Activated CD4-positive, alpha-beta T cell treated with anti-CD3 and anti-CD28 coated beads, Interleukin-2, amount 10 ng/mL, durations not matched to agents 7 days and 5 days (primary cell): Measurements from ENCODE around the gene DHX34. TPM values are rescaled to one million over a fixed set of nuclear protein-coding genes. Genes with fewer than 3 reads are reported as not detected.
"Not testable (repeated sequence)": the region's sequence is repeated elsewhere in the genome, so short reads cannot be mapped to it uniquely, and the experiment has no call there.

Experiments
- CTCF ChIA-PET: fragments of 350-600 bp; sonication (Branson Sonifier 250); formaldehyde crosslinking; loops from one replicate; lab custom pipeline; 2021; ENCODE audit warnings: antibody characterized with exemption; lab: Charles Lee
- POLR2A ChIA-PET: fragments of 350-600 bp; sonication (Branson Sonifier 250); formaldehyde crosslinking; loops from one replicate; lab custom pipeline; 2021; ENCODE audit warnings: antibody characterized with exemption; lab: Charles Lee
- DNase-seq: peaks from one replicate; pipeline ENCODE4 v3.0.0-alpha.2; 2020
- H3K27ac Mint-ChIP-seq: one replicate; pipeline ENCODE4 v1.8.0; 2021; ENCODE audit warnings: mild to moderate bottlenecking, moderate library complexity, mixed read lengths
- H3K27me3 Mint-ChIP-seq: one replicate; pipeline ENCODE4 v1.8.0; 2021; ENCODE audit warnings: mixed read lengths
- H3K36me3 Mint-ChIP-seq: one replicate; pipeline ENCODE4 v1.8.0; 2021; ENCODE audit warnings: low read depth, mixed read lengths
- H3K4me1 Mint-ChIP-seq: one replicate; pipeline ENCODE4 v1.8.0; 2021; ENCODE audit warnings: mixed read lengths
- H3K4me3 Mint-ChIP-seq: one replicate; pipeline ENCODE4 v1.8.0; 2021; ENCODE audit warnings: mild to moderate bottlenecking, moderate library complexity, mixed read lengths
- H3K9me3 Mint-ChIP-seq: one replicate; pipeline ENCODE4 v1.8.0; 2021; ENCODE audit warnings: mixed read lengths
- total RNA-seq, 2 experiments: library from RNA; stranded (reverse); gene quantifications; one replicate each; pipeline ENCODE4 v1.2.3, GENCODE V29; 2021

DHX34 gene
- total RNA-seq, 2 experiments from 2014 or later, result 13.0 TPM

DNA sequence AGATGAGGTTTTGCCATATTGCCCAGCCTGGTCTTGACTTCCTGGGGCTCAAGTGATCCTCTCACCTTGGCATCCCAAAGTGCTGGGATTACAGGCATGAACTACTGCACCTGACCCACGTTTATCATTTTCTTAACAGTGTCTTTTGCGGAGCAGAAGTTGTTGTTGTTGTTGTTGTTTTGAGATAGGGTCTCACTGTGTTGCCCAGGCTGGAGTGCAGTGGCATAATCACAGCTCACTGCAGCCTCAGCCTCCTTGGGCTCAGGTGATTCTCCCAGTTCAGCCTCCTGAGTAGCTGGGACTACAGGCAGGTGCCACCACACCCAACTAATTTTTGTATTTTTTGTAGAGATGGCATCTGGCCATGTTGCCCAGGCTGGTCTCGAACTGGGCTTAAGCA lies 38.5 kb downstream of the DHX34 start:
- POLR2A ChIA-PET, DNase-seq, H3K36me3 Mint-ChIP-seq, H3K27me3 Mint-ChIP-seq, H3K27ac Mint-ChIP-seq, H3K9me3 Mint-ChIP-seq, H3K4me3 Mint-ChIP-seq, CTCF ChIA-PET: not testable (repeated sequence)
- H3K4me1 Mint-ChIP-seq, result peaks cover 13% of the 10 kb centered on the region

DNA sequence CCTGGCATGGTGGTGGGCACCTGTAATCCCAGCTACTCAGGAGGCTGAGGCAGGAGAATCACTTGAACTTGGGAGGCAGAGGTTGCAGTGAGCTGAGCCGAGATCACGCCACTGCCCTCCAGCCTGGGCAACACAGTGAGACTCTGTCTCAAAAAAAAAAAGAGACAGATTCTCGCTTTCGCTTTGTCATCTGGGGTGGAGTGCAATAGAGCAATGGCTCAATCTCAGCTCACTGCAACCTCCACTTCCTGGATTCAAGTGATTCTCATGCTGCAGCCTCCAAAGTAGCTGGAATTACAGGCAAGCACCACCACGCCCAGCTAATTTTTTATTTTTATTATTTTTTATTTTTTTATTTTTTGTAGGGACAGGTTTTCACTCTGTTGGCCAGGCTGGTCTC lies 39.6 kb downstream of the DHX34 start:
- DNase-seq, H3K36me3 Mint-ChIP-seq, H3K9me3 Mint-ChIP-seq, H3K27me3 Mint-ChIP-seq, H3K4me3 Mint-ChIP-seq, H3K4me1 Mint-ChIP-seq, H3K27ac Mint-ChIP-seq: not testable (repeated sequence)
- ChIA-PET POLR2A (interaction anchor here (0.7 kb wide), 1 partner anchor 11 kb away, joined by 3 read pairs; no protein-coding TSS in a partner anchor), CTCF (interaction anchor here (0.6 kb wide), 1 partner anchor 388 kb away, joined by 3 read pairs; no protein-coding TSS in a partner anchor)

DNA sequence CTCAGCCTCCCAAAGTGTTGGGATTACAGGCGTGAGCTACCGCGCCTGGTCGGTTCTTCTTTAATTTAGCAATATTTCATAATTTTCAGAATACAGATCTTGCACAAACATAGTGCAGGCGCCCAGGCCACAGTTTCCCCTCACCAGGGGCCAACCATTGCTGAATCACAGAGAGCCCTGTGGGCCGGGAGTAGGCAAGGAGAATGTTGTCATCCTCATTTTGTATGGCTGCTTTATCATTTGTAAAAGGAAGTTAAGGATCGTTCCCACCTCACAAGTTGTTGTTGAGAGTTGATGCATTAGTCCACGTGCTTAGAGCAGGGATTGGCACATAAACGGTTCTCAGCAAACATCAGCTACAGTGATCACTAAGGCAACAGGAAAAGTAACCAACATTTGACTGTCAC lies 40.0 kb downstream of the DHX34 start:
- no peak for DNase-seq
- Mint-ChIP-seq H3K9me3 (no peaks in the 10 kb centered on the region), H3K36me3 (no peaks in the 10 kb centered on the region), H3K4me1 (peaks cover 7% of the 10 kb centered on the region), H3K27me3 (peaks cover 8% of the 10 kb centered on the region), H3K27ac (no peak overlapping the region), H3K4me3 (no peak overlapping the region)
- ChIA-PET CTCF (interaction anchor here (0.6 kb wide), 1 partner anchor 389 kb away, joined by 3 read pairs; no protein-coding TSS in a partner anchor), POLR2A (interaction anchor here (0.7 kb wide), 1 partner anchor 11 kb away, joined by 3 read pairs; no protein-coding TSS in a partner anchor)

- Mint-ChIP-seq H3K9me3 (no peaks in the 10 kb centered on the region), H3K27ac (no peak overlapping the region), H3K36me3 (no peaks in the 10 kb centered on the region), H3K4me3 (no peak overlapping the region), H3K4me1 (peaks cover 7% of the 10 kb centered on the region), H3K27me3 (peaks cover 13% of the 10 kb centered on the region)
- ChIA-PET POLR2A (no interaction called here), CTCF (interaction anchor here (0.6 to 2.1 kb wide), 16 partner anchors 8 to 308 kb away, joined by 3 to 10 read pairs (median 4); partner anchors contain the start of gene DHX34)
- no peak for DNase-seq
Measured at GRCh38 chr19:47390533-47391488, 41.7 kb downstream of the DHX34 start.

DNA sequence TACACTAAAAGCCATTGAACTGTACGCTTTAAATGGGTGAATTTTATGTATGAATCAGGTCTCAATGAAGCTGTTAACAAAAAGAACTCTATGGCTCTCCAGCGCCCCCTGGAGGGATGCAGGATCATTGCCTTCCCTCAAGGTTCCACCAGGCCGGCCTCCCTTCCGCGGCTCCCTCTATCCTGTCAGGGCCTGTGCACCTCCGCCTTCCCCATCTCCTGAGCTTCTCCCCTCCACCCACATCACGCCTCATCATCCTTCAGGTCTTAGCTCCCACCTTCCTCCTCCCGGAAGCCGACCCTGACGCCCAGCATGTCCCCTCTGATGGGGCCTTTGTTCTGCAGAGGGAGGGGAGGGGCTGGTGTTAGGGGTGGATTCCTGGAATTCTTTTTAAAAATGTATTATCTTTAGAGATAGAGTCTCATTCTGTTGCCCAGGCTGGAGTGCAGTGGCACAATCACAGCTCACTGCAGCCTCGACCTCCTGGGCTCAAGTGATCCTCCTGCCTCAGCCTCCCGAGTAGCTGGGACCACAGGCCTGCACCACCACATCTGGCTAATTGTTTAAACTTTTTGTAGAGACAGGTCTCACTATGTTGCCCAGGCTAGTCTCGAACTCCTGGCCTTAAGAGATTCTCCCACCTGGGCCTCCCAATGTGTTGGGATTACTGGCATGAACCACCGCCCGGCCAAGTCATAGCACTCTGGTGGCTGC lies 42.6 kb downstream of the DHX34 start:
- Mint-ChIP-seq H3K4me1 (peaks cover 7% of the 10 kb centered on the region), H3K36me3 (no peaks in the 10 kb centered on the region), H3K9me3 (no peaks in the 10 kb centered on the region), H3K4me3 (no peak overlapping the region), H3K27me3 (peaks cover 18% of the 10 kb centered on the region), H3K27ac (no peak overlapping the region)
- POLR2A ChIA-PET, result no interaction called here
- CTCF ChIA-PET, result interaction anchor here (0.7 to 2.1 kb wide), 18 partner anchors 8 to 308 kb away, joined by 3 to 10 read pairs (median 4); partner anchors contain the start of gene DHX34
- peak; percentile 89 for DNase-seq

DNA sequence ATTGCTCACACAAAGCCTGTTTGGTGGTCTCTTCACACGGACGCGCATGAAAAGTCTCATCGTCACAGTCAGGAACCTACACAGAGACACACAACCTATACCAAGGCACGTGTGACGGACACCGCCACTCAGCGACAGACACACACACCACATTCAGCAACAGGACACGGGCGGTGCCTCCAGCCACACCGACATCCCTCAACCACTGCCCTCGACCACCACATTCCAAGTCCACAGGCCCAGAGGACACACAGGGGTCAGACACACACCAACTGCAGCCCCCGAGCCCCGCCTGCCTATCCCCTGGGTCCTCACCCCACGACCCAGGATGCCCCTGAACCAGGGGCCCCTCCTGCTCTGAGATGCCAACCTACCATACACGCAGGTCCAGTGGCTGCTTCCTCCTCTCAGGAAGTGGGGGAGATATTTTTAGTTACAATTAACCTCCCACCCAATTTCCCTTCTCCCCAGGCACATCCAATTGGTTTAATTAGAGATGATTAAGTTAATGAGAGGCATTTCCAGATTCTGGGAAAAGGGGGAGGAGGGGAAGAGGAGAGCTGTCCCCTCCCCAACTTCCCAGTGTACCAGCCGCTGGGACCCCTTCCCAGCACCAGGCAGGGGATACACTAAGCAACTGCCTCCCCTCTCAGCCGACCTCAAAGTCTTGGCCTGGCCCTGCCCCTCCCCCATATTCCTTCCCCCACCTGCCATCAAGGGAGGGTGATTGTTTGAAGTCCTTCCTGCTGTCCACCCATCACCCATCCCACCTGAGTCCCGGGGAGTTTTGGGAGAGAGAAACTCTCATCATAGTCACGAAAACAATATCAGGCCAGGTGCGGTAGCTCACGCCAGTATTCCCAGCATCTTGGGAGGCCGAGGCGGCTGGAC lies 49.8 kb downstream of the DHX34 start:
- H3K36me3 Mint-ChIP-seq, result no peaks in the 10 kb centered on the region
- no peaks in the 10 kb centered on the region for H3K4me1 Mint-ChIP-seq
- H3K4me3 Mint-ChIP-seq, result no peak overlapping the region
- no peaks in the 10 kb centered on the region for H3K9me3 Mint-ChIP-seq
- ChIA-PET CTCF (interaction anchor here (0.6 to 1.4 kb wide), 3 partner anchors 7 to 1500 kb away, joined by 3 to 4 read pairs (median 3); partner anchors contain the start of gene DHX34), POLR2A (no interaction called here)
- peaks cover 13% of the 10 kb centered on the region for H3K27me3 Mint-ChIP-seq
- DNase-seq, result no peak
- H3K27ac Mint-ChIP-seq, result no peak overlapping the region

GRCh38 chr19:47402504-47402903 lies 53.4 kb downstream of the DHX34 start:
- ChIA-PET POLR2A (no interaction called here), CTCF (interaction anchor here (1.6 kb wide), 1 partner anchor 11 kb away, joined by 4 read pairs; no protein-coding TSS in a partner anchor)
- Mint-ChIP-seq H3K4me3 (no peak overlapping the region), H3K9me3 (no peaks in the 10 kb centered on the region), H3K36me3 (no peaks in the 10 kb centered on the region), H3K4me1 (no peaks in the 10 kb centered on the region), H3K27ac (no peak overlapping the region), H3K27me3 (peaks cover 19% of the 10 kb centered on the region)
- DNase-seq, result no peak

DNA sequence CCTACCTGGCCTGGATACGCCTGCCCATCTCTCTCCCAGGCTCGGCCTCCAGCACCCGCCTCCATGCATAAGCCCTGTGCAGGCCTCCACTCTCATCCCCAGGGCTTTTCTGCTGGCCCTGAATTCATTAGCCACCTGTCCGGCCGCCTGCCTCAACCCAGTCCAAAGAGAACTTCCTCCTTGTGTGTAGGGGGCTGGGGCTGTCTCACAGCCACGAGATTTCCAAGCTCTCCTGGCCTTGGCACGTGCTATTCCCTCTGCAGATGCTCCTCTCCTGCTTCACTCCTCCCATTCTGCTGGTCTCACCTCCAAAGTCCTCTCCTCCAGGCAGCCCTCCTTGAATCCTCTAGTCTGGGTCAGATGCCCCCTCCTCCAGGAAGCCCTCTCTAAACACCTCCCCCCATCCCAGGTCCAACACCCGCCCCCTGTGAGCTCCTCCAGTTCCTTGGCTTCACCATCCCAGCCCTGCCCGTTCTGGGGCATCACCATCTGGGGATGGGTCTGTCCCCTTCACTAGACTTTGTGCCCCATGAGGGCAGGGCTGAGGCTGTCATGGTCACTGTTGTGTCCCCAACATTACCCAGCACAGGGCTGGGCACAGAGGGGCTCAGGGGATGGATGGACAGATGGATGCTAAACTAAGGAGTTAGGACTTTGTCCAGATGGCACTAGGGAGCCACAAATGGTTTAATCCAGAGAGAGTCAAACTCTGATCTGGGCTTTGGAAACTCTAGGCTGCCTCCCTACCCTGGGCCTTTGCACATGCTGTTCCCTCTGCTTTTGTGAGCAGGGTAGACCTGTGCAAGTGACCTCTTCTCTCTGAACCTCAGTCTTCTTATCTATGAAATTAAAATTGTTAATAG lies 55.5 kb downstream of the DHX34 start:
- ChIA-PET POLR2A (no interaction called here), CTCF (interaction anchor here (0.6 kb wide), 1 partner anchor 419 kb away, joined by 4 read pairs; no protein-coding TSS in a partner anchor)
- H3K27me3 Mint-ChIP-seq, result peaks cover 31% of the 10 kb centered on the region

GRCh38 chr19:47405197-47405550 lies 56.1 kb downstream of the DHX34 start:
- H3K9me3 Mint-ChIP-seq, result no peaks in the 10 kb centered on the region
- H3K36me3 Mint-ChIP-seq, result no peaks in the 10 kb centered on the region
- DNase-seq, result no peak
- CTCF ChIA-PET, result interaction anchor here (0.6 kb wide), 1 partner anchor 420 kb away, joined by 4 read pairs; no protein-coding TSS in a partner anchor
- POLR2A ChIA-PET, result no interaction called here
- H3K27me3 Mint-ChIP-seq, result peaks cover 31% of the 10 kb centered on the region
- no peak overlapping the region for H3K27ac Mint-ChIP-seq
- H3K4me3 Mint-ChIP-seq, result no peak overlapping the region
- no peaks in the 10 kb centered on the region for H3K4me1 Mint-ChIP-seq

More for the DNA sequence above, 55.5 kb downstream of the DHX34 start:
- no peaks in the 10 kb centered on the region for H3K4me1 Mint-ChIP-seq
- no peaks in the 10 kb centered on the region for H3K9me3 Mint-ChIP-seq
- H3K27ac Mint-ChIP-seq, result no peak overlapping the region
- DNase-seq, result no peak
- no peak overlapping the region for H3K4me3 Mint-ChIP-seq
- no peaks in the 10 kb centered on the region for H3K36me3 Mint-ChIP-seq

DNA sequence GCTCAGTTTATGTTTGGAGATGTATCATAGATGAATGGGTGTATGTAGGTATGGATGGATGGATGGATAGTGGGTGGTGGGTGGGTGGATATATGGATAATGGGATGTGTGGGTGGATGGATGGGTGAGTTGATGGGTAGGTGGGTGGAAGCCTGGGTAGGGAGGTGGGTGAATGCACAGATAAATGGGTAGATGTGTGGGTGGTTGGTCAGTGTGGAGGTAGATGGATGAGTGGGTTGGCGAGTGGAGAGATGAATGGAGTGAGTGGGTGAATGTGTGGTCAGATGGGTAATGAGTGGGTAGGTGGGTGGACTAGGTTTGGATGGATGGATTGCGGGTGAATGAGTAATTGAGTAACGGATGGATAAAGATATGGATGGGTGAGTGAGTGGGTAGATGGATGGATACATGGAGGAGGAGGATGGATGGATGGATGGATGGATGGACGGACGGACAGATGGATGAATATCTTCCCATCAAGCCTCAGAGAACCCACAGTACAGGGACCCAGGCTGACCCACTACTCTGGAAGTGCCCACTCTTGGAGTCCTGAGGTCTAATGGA lies 56.8 kb downstream of the DHX34 start:
- H3K27ac Mint-ChIP-seq, result no peak overlapping the region
- no peaks in the 10 kb centered on the region for H3K36me3 Mint-ChIP-seq
- H3K4me1 Mint-ChIP-seq, result no peaks in the 10 kb centered on the region
- ChIA-PET POLR2A (no interaction called here), CTCF (interaction anchor here (0.6 kb wide), 1 partner anchor 77 kb away, joined by 3 read pairs; no protein-coding TSS in a partner anchor)
- peaks cover 31% of the 10 kb centered on the region for H3K27me3 Mint-ChIP-seq
- no peak overlapping the region for H3K4me3 Mint-ChIP-seq
- no peak for DNase-seq
- H3K9me3 Mint-ChIP-seq, result no peaks in the 10 kb centered on the region
